Left ventricle myocardium inferior (tissue), 1 donor: ENCODE data around the gene PTPRN2. TPM values are rescaled to one million over a fixed set of nuclear protein-coding genes. Genes with fewer than 3 reads are reported as not detected.

Source experiments
- DNase-seq: peaks from one replicate; pipeline ENCODE4 v3.0.0-alpha.2; 2020
- H3K27ac ChIP-seq: fragments of 200-600 bp; replicated peaks from 2 replicates; pipeline ENCODE4 v1.8.0; 2021
- H3K27me3 ChIP-seq: fragments of 200-600 bp; 2 replicates; pipeline ENCODE4 v1.8.0; 2021; ENCODE audit warnings: low read depth
- H3K36me3 ChIP-seq: fragments of 200-600 bp; 2 replicates; pipeline ENCODE4 v1.8.0; 2021
- H3K4me1 ChIP-seq: fragments of 200-600 bp; 2 replicates; pipeline ENCODE4 v1.8.0; 2021
- H3K4me3 ChIP-seq: fragments of 200-600 bp; 2 replicates; pipeline ENCODE4 v1.8.0; 2021; ENCODE audit warnings: mild to moderate bottlenecking, moderate library complexity
- H3K9me3 ChIP-seq: fragments of 200-600 bp; replicated peaks from 2 replicates; pipeline ENCODE4 v1.8.0; 2021
- CTCF ChIP-seq: fragments of 200-600 bp; IDR thresholded peaks from 2 replicates; pipeline ENCODE4 v1.8.0; 2021; ENCODE audit warnings: antibody characterized with exemption, mild to moderate bottlenecking, borderline replicate concordance
- intact Hi-C: fragments of 100-400 bp; cut with micrococcal nuclease; formaldehyde crosslinking; loops from one replicate; pipeline ENCODE4 v1.11.0; 2022
- total RNA-seq: library from RNA; stranded (reverse); fragmentation: NEBNext Ultra II Directional; extraction: Animal tissue kit (Norgen Biotek cat#: 25700); gene quantifications from one replicate; pipeline ENCODE4 v1.2.1, GENCODE V29; 2021
- donor health status: DM: no; HTN: yes; CAD: no; lungs with severe emphysema.

PTPRN2 gene
- total RNA-seq, 1 donor from 2014 or later = 1.3 TPM

GRCh38 chr7:157837561-157837960, 750.1 kb downstream of the PTPRN2 start:
- no peaks in the 10 kb centered on the region for H3K9me3 ChIP-seq
- intact Hi-C loops = no loop called here
- DNase-seq = no peak
- H3K36me3 ChIP-seq = no peaks in the 10 kb centered on the region
- no peak overlapping the region for H3K4me3 ChIP-seq
- no peaks in the 10 kb centered on the region for H3K4me1 ChIP-seq
- peaks cover 36% of the 10 kb centered on the region for H3K27me3 ChIP-seq
- H3K27ac ChIP-seq = no peak overlapping the region
- no peak for TF ChIP-seq CTCF

GRCh38 chr7:157837047-157837446, 750.6 kb downstream of the PTPRN2 start:
- Histone ChIP-seq H3K36me3 (no peaks in the 10 kb centered on the region), H3K27ac (no peak overlapping the region), H3K4me3 (no peak overlapping the region), H3K9me3 (no peaks in the 10 kb centered on the region), H3K27me3 (peaks cover 35% of the 10 kb centered on the region), H3K4me1 (no peaks in the 10 kb centered on the region)
- no peak for DNase-seq
- intact Hi-C loops = no loop called here
- no peak for TF ChIP-seq CTCF

GRCh38 chr7:157834501-157835163, 753.0 kb downstream of the PTPRN2 start:
- intact Hi-C loops = no loop called here
- Histone ChIP-seq H3K4me3 (no peak overlapping the region), H3K36me3 (no peaks in the 10 kb centered on the region), H3K4me1 (no peaks in the 10 kb centered on the region), H3K9me3 (no peaks in the 10 kb centered on the region), H3K27ac (no peak overlapping the region), H3K27me3 (peaks cover 33% of the 10 kb centered on the region)
- TF ChIP-seq CTCF = no peak
- no peak for DNase-seq

GRCh38 chr7:157832866-157833607, 754.6 kb downstream of the PTPRN2 start:
- no peaks in the 10 kb centered on the region for H3K9me3 ChIP-seq
- no peak for DNase-seq
- no peak for TF ChIP-seq CTCF
- H3K4me1 ChIP-seq = no peaks in the 10 kb centered on the region
- H3K36me3 ChIP-seq = no peaks in the 10 kb centered on the region
- H3K4me3 ChIP-seq = no peak overlapping the region
- H3K27ac ChIP-seq = no peak overlapping the region
- H3K27me3 ChIP-seq = peaks cover 35% of the 10 kb centered on the region
- intact Hi-C loops = no loop called here

- H3K9me3 ChIP-seq = no peaks in the 10 kb centered on the region
- no peak for TF ChIP-seq CTCF
- H3K4me1 ChIP-seq = no peaks in the 10 kb centered on the region
- H3K27ac ChIP-seq = no peak overlapping the region
- intact Hi-C loops = no loop called here
- no peak for DNase-seq
- H3K36me3 ChIP-seq = no peaks in the 10 kb centered on the region
- H3K4me3 ChIP-seq = no peak overlapping the region
- peaks cover 41% of the 10 kb centered on the region for H3K27me3 ChIP-seq
Observed at GRCh38 chr7:157832421-157832820, 755.2 kb downstream of the PTPRN2 start.
